ENCODE data around the gene NPDC1. TPM values are rescaled to one million over a fixed set of nuclear protein-coding genes. Genes with fewer than 3 reads are reported as not detected.

Gene NPDC1
- total and polyA plus RNA-seq, 4 donors: 2.7 to 14.5 (median 7.3) TPM

GRCh38 chr9:137020771-137021567 lies 25.0 kb downstream of the NPDC1 start (continued):
- TF ChIP-seq YY1 (IDR thresholded peaks at IDR 0.05): no peak
- TF ChIP-seq CTCF (IDR thresholded peaks at IDR 0.05; ENCODE audit: low read depth, low read length, missing input control): no peak

GRCh38 chr9:137019891-137020683 lies 25.9 kb downstream of the NPDC1 start:
- peaks cover 11 to 28% (median 22%) of the 10 kb centered on the region in 4 donors for H3K4me1 ChIP-seq (ENCODE audit: control insufficient read depth in 4 of 4, insufficient read depth in 4 of 4, low read length in 3 of 4)
- 95% methylated on average over 34 of the region's 34 CpGs for WGBS
- H3K27me3 ChIP-seq (ENCODE audit: control insufficient read depth in 4 of 4, insufficient read depth in 4 of 4, low read length in 3 of 4): no peaks in the 10 kb centered on the region
- no peak overlapping the region for H3K4me3 ChIP-seq (ENCODE audit: low read depth in 1 of 3, low read length in 3 of 3)
- H3K9me3 ChIP-seq (ENCODE audit: control insufficient read depth in 4 of 4, low read length in 3 of 4): no peaks in the 10 kb centered on the region
- H3K27ac ChIP-seq (ENCODE audit: low read depth in 1 of 2, low read length in 2 of 2): no peak overlapping the region
- no peak for DNase-seq (ENCODE audit: low spot score)
- H3K9ac ChIP-seq (ENCODE audit: low read depth in 1 of 2, low read length in 2 of 2): no peak overlapping the region
- TF ChIP-seq FOXA2 (IDR thresholded peaks at IDR 0.05) (no peak), YY1 (IDR thresholded peaks at IDR 0.05) (no peak), SP1 (IDR thresholded peaks at IDR 0.05) (no peak), HNF4G (IDR thresholded peaks at IDR 0.05) (no peak), JUND (IDR thresholded peaks at IDR 0.05) (no peak), ATF3 (IDR thresholded peaks at IDR 0.05) (no peak), EGR1 (IDR thresholded peaks at IDR 0.05; ENCODE audit: low read depth in 2 of 2) (no peak), GABPA (IDR thresholded peaks at IDR 0.05 in 1 of 2, conservative IDR thresholded peaks at IDR 0.05 in 1 of 2) (no peak), ZBTB33 (IDR thresholded peaks at IDR 0.05) (no peak), FOXA1 (IDR thresholded peaks at IDR 0.05) (no peak), RAD21 (IDR thresholded peaks at IDR 0.05) (no peak)
- peaks cover 2 to 22% (median 12%) of the 10 kb centered on the region in 4 donors for H3K36me3 ChIP-seq (ENCODE audit: control insufficient read depth in 4 of 4, insufficient read depth in 3 of 4, low read depth in 1 of 4, low read length in 3 of 4)

GRCh38 chr9:137018761-137019559 lies 27.0 kb downstream of the NPDC1 start:
- Histone ChIP-seq H3K27ac (ENCODE audit: low read depth in 1 of 2, low read length in 2 of 2) (no peak overlapping the region), H3K4me1 (ENCODE audit: control insufficient read depth in 4 of 4, insufficient read depth in 4 of 4, low read length in 3 of 4) (peaks cover 11 to 18% (median 16%) of the 10 kb centered on the region in 4 donors), H3K4me3 (ENCODE audit: low read depth in 1 of 3, low read length in 3 of 3) (no peak overlapping the region), H3K27me3 (ENCODE audit: control insufficient read depth in 4 of 4, insufficient read depth in 4 of 4, low read length in 3 of 4) (no peaks in the 10 kb centered on the region), H3K9me3 (ENCODE audit: control insufficient read depth in 4 of 4, low read length in 3 of 4) (no peaks in the 10 kb centered on the region), H3K36me3 (ENCODE audit: control insufficient read depth in 4 of 4, insufficient read depth in 3 of 4, low read depth in 1 of 4, low read length in 3 of 4) (peaks cover 2 to 28% (median 12%) of the 10 kb centered on the region in 4 donors), H3K9ac (ENCODE audit: low read depth in 1 of 2, low read length in 2 of 2) (no peak overlapping the region)
- TF ChIP-seq TAF1 (conservative IDR thresholded peaks at IDR 0.05) (no peak), NR2F2 (IDR thresholded peaks at IDR 0.05) (no peak), ZBTB33 (IDR thresholded peaks at IDR 0.05) (no peak), EGR1 (IDR thresholded peaks at IDR 0.05; ENCODE audit: low read depth in 2 of 2) (no peak), HNF4G (IDR thresholded peaks at IDR 0.05) (no peak), FOXA1 (IDR thresholded peaks at IDR 0.05) (no peak), RAD21 (IDR thresholded peaks at IDR 0.05) (no peak), FOXA2 (IDR thresholded peaks at IDR 0.05) (no peak)
- no peak for DNase-seq (ENCODE audit: low spot score)
- WGBS: 95% methylated on average over 36 of the region's 36 CpGs
